NCI-H748 treated with DMSO at 0.1 percent for 48 hours (cell line): Measurements from ENCODE around the gene CA5A.
"Not testable (repeated sequence)": the region's sequence is repeated elsewhere in the genome, so short reads cannot be mapped to it uniquely, and the experiment has no call there.

ENCODE experiments used
- DNase-seq: peaks from one replicate; lab custom pipeline; 2025; lab: John Stamatoyannopoulos, UW

CA5A gene

DNA sequence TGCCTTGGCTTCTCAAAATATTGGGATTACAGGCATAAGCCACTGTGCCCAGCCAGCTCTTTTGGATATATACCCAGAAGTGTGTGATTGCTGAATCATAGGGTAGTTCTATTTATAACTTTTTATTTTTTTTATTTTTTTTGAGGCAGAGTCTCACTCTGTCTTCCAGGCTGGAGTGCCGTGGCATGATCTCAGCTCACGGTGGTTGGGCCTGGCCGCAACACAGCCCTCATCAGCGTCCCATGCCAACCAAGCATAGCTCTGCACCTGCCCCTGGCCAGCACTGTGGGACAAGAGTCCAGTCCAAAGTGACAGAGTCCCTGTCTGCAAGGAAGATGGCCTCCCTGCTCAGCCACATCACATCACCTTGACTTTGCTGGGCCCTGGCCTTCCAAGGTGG is 42.3 kb downstream of the CA5A start:
- DNase-seq: not testable (repeated sequence)

DNA sequence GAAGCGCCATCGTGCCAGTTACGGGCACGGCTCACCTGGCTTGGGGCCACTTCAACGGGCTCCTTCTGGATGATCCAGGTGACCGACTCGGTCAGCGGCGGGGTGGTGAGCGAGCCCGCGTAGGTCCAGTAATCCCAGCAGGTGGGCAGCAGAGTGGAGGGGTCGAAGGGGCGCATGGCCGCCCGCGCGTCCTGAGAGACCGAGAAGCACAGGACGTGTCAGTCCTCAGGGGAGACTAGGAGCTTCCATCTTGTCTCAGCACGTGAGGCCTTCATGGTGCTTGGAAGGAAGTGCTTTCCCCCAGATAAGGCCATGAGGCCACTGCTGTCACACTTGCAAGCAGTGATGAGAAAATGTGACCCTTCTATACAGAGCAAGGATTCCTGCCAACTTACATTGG is 44.6 kb downstream of the CA5A start:
- no peak for DNase-seq

DNA sequence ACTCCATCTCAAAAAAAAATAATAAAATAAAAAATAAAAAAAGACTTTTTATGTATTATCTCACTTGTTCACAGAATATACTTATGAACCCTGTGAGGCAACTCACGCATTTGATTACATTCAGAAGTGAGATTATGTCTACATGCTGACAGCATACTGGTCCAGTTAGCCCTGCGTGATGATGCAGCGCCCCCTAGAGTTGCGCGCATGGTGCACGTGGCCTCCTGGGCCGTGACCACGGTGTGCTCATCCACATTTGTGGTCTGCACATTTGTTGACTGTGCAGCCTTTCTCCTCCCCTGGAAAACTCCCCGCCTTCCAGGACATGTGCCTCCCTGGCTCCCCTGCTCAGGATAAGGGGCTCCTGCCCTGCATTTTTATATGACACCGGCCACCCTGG is 46.6 kb downstream of the CA5A start:
- not testable (repeated sequence) for DNase-seq

DNA sequence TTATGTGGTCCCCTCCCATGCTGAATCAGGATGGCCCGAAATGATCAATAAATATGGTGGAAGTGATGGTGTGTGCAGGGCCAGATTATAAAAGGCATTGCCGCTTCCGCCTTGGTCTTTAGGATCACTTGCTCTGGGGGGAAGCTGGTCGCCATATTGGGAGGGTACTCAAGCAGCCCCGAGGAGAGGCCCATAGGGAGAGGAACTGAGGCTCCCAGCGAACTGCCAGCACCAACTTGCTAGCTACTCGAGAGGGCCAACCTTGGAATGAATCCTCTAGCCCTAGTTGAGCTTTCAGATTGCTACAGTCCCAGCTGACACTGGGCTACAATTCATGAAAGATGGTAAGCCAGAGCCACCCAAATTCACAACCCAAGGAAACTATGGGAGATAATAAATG is 48.0 kb downstream of the CA5A start:
- not testable (repeated sequence) for DNase-seq

DNA sequence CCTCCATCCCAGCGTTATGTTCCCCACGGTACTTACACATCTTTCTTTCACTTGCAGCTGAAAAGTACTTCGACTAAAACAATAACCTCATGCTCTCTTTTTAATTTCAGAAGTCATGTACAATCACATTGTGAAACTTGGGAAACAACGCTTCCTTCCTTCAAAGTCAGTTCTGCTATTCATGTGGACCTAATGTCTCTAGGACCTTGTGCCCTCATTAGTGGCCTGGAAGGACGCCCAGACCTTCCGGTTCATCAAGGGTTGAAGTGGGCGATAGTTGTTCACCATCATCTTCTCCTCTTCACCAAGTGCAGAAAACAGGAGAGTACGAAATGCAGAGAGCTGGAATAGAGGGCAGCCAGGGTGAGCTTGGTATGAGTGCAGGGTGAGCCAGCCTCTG is 48.4 kb downstream of the CA5A start:
- DNase-seq: not testable (repeated sequence)

DNA sequence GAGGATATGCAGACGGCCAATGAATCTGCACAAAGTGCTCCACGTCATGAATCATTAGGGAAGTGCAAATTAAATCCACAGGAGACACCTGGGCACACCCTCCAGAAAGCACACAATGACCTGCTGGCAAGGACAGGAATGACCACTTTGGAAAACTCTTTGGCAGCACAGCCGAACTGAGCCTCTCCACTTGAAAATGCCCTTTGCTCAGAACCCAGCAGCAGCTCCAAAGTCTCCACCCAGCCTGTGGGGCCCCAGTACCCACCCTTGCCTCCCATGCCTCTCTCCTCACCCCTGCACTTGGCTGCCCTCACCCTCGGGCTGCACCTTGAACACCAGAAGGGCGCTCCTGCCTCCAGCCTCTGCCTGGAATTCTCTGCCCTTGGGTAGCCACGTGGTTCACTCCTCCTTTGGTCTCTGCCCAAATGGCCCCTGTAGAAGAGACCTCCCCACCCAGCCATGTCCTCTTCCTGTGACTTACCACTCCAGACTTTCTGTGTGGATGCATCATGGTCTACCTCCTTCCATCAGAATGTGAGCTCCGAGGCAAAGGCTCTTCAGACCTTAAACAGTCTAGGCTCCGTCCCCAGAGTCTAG is 50.9 kb downstream of the CA5A start:
- peak; percentile 2 for DNase-seq

DNA sequence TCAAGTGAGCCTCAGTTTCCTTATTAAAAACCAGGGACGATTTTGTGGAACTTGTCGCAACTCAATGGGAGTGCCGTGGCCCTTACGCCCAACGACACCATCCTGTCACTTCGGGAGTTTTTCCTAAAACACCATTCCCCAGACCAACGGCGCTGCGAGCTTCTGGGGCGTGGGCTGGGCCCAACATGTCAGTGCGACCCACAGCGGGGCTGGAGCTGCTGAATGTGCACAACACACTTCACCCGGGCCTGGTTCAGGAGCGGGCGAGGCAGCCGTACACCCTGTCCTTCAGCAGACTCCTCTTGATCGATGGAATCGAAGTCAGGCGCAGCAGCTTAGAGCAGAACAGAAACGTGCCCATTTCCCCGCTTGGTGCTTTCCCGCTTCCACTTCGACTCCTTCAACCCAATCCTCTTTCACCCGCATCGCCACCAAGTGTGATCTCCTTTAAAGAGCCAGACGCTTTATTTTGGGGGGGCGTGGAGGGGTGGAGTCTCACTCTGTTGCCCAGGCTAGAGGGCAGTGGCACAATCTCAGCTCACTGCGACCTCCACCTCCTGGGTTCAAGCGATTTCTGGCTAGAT is 53.8 kb downstream of the CA5A start:
- no peak for DNase-seq

DNA sequence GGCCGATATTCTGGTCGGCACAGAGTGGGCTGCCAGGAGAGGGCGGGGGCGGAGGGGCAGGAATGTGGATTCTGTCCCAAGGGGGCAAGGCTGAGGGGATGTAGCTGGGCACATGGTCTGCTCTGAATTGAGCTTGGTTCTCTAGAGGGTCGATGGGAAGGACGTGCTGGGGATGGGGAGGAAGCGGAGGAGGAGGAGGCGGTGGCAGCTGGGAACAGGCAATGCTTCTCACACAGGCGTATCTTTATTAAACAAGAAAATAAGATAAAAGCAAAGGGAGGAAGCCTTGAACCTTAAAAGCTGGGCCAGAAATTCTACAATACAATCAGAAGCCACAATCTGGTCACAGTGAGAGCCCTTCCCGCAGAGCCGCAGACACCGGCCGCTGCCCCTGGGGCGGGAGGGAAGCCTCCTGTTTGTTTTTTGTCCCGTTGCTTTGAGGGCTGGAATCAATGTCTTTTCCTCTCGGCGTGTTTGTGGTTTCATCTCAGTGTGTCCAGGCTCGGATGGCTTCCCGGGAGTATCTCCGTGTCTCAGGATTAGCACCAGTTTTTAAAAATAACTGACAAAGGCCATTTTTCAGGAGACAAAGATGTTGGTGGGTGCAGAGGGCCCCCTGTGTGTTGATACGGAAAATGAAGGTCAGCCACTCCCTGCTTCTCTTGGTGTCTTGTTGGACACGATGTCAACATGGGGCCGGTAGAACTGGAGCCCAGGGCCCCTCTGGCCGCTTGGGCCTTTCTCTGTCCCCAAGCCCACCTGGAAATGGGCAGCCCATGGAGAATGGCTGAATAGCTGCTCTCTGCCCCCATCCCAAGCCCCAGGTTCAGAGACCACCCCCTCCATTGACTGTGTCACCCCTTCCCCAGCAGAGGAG is 54.8 kb downstream of the CA5A start:
- no peak for DNase-seq

DNA sequence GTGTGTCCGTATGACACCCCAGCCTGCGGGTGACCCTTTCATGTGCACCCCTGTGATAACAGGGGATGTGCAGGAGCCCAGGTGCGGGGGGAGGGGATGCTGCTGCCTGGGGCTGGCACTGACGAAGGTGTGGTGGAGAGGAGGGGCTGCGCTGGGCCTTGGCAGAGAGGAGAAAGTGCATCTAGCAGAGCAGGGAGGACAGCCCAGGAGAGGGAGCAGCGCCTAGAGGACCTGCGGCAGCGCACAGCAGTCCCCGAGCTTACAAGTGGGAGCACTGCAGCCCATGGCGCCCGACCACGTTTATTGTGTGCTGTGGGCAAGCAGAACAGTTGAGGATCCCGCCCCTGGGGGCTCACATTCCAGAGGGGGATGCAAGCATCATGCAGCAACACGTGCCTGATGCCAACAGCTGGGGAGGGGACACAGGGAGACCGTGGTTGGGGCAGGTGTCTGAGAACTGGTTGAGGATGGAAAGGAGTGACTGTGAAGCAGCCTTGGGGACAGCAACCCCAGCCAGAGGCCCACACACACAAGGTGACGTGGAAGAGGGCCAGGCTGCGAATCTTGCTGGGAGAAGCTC is 56.1 kb downstream of the CA5A start:
- DNase-seq: no peak

DNA sequence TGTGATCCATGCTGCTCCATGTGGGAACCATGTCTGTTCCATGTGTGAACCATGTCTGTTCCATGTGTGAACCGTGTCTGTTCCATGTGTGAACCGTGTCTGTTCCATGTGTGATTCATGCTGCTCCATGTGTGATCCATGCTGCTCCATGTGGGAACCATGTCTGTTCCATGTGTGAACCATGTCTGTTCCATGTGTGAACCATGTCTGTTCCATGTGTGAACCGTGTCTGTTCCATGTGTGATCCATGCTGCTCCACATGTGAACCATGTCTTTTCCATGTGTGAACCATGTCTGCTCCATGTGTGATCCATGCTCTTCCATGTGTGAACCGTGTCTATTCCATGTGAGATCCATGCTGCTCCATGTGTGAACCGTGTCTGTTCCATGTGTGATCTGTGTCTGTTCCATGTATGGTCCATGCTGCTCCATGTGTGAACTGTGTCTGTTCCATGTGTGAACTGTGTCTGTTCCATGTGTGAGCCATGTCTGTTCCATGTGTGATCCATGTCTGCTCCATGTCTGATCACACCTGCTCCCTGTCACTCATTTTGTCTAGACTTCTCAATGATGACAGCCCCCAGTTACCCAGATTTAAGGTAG is 56.8 kb downstream of the CA5A start:
- DNase-seq: not testable (repeated sequence)

DNA sequence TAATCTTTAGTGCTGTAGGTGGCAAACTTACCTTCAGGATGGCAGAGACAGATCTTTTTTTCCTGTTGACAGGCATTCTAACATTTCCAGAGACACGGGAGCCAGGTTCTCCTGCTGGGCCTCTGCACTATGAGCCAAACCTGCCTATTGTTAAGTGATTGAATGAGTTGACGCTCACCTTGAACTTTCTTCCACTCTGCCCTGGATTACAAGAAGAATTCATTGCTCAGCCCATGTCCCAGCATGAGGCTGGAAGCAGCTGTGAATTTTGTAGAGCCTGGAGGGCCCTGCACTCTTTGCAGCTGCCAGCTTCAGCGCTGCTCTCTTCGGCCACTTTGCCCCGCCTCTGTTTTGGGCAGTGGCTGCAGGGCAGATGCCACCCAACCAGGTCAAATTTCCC is 57.6 kb downstream of the CA5A start:
- no peak for DNase-seq

DNA sequence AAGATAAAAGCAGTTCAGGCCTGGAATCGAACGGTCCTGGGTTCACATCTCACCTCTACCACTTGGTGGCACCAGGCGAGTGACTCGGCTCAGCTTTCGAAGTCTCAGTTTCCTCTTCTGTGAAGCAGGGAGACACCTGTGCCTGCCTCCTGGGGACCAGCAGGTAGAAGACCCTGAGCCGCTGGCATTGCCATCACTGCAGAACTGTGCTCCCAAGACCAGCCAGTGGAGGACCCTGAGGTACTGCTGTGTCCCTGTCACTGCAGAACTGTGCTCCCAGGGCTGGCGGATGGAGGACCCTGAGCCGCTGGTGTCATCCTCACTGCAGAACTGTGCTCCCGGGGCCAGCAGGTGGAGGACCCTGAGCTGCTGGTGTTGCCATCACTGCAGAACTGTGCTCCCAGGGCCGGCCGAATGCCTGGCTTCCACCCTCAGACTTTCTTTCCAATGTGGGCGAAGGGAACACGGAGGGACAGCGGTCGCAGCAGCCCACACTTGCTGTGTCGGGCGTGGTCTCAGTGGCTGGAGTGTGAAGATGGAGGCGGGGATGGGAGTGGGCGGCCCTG is 58.3 kb downstream of the CA5A start:
- no peak for DNase-seq

DNA sequence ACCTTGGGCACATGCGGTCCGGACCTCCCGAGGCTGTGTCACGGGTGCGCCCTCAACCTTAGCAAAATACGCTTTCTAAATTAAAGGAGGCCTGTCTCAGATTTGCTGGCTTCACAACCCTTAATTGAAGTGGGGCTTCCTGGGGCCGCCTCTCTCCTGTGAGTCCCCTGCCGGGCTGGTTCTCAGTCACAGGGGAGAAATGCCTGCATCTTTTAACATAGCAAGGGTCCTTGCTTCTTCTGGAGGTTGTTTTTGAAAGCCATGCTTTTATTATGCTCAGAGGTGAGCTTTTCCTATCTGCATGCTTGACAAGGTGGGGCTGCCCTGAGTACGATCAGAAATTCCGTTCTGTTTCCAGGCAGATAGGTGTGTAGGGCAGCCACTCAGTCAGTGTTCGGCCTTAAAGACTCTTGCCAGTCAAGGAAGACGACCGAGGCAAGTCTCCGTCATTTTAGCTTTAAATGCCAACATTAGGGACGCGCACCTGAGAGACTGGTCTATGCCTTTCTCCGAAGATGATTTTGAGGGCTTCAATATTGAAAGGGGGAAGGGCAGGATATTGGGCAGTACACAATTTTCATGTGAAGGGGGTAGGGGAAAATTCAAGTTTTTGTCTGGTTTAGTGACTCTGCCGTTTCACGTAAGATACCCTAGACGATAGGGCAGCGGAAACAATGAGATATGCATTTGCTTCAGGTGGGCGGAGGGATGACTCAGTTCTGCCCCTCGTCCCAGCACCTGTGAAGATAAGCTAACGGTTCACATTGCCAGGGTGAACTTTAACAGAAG is 61.5 kb downstream of the CA5A start:
- DNase-seq: no peak

DNA sequence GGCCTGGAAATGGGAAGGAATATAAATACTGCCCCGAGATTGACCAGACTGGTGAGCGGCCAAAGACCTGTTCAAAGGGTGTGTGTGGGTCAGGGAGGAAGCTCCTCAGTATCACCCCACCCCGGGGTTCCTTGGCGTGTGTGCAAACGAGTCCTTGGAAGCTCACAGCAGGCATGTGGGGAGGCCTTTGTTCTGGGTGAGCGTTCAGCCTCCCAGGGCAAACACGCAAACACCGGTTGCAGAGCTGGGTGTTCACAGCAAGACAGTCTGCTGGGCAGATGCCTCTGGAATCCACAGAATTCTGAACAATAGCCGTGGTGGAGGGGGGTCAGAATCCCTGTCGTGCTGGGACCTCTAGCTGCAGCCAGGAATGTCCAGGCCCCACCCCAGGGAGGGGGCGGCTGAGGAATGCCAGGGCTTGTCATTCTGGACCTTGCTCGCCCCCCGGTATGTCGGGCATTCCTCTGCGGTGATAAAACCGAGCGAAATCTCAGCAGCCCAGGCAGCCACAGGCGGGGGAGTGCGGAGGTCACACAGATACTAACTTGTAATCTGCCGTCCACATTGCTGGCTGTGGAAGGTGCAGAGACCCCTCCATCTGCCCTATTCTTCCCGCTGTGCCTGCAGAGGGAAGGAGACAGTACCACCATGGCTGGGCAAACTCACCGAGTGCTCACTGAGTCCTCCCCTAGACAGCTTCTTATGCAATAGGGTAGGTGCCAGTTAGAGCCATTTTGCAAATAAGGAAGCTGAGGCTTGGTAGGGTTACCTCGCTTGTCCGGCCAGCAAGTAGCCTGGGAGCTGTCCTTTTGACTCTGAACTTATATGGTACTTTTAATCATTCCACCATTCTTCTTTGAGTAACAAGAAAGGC is 65.7 kb downstream of the CA5A start:
- DNase-seq: not testable (repeated sequence)

DNA sequence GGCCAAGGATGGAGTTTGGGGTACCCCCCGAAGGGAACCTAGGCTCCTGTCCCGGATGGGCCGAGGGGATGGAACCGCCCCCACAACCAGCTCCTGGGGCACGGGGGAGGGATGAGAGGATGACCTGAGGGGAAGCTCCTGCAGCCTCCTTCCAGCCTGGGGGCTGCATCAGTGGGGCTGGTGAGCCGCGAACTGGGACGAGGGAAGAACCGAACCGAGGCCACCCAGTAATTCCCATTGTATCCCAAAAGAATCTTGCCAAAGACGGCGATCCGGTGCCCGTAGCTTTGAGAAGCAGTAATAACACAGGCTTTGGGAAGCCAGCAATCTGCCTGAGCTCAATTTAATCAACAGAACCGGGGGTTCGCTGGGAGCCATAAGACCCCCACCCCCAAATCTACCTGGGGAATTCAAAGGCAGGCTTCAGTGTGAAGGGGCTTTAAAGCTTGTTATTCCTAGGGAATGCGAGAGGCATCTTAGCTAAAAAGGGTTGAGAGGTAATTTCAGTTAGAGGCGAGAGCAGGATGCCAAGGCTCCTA is 66.4 kb downstream of the CA5A start:
- not testable (repeated sequence) for DNase-seq

DNA sequence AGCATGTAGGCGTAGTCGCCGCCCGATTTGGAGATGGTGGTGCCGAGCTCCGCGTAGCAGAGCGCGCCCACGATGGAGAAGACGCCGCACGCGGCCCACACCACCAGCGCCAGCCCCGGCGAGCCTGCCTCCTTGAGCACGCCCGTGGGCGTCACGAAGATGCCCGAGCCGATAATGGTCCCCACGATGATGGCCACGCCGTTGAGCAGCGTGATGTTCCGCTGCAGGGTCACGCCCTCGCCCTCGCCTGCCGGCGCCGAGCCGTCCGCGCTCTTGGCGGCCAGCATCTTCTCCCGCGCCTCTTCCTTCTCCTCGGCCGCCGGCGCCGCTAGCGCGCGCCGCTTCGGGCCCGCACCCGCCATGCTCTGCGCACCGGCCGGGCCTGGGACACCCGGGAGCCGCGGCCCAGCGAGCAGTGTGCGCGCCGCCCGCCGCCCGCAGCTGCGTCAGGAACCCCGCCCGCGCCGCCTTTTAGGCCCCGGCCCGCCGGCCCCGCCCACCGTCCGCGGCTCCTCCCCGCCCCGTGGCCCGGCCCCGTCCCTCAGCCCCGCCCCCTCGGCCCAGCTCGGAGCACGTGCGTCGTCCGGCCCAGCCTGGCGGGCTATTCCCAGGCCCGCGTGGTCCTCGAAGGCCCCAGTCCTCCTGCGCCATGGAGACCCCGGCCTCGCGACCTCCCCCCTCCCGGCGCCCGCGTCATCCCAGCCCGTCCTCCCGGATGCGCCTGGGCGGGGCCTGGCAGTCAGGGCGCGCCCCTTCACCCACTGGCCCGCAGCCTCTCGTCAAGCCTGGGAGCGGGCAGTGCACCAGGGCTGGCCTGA is 67.1 kb downstream of the CA5A start, which contains the start of gene SLC7A5:
Gene SLC7A5, minus strand, starts transcription at position 447 of the 818 bp plus-strand sequence. Its CDS starts 85 bp downstream, at position 362.
- not testable (repeated sequence) for DNase-seq

DNA sequence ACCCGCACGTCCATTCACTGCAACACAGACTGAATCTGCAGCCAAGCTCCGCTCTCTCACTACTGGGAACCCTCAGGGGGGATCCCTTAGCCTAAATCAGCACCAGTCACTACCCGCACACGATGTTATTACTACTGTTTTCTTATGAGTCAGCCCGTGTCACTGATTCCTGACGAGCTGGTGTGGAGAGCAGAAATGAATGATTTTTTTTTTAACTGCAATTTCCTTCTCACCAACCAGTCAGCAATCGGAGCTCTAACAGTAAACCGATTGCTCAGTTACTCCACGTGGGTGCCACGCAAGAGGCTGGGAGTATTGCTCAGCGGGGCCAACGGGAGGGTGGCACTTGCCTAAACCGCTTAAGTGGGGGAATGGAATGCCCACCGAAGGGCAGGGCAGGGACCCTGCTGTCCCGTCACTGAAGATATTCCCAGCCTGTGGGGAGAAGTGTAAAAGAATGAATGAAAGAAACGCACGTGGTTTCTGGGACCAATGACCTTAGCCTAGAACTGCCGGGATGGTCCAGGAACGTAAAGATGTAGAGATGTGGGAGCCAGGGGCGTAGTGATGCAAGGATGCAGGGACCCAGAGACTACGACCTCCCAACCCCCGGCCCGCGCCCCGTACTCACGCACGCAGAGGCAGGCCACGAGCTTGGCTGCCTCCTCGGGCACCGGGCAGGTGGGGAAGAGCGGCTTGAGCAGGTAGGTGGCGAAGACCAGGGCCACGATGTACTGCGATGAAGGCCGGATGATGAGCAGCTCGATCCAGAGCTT is 67.9 kb downstream of the CA5A start:
- DNase-seq: not testable (repeated sequence)

DNA sequence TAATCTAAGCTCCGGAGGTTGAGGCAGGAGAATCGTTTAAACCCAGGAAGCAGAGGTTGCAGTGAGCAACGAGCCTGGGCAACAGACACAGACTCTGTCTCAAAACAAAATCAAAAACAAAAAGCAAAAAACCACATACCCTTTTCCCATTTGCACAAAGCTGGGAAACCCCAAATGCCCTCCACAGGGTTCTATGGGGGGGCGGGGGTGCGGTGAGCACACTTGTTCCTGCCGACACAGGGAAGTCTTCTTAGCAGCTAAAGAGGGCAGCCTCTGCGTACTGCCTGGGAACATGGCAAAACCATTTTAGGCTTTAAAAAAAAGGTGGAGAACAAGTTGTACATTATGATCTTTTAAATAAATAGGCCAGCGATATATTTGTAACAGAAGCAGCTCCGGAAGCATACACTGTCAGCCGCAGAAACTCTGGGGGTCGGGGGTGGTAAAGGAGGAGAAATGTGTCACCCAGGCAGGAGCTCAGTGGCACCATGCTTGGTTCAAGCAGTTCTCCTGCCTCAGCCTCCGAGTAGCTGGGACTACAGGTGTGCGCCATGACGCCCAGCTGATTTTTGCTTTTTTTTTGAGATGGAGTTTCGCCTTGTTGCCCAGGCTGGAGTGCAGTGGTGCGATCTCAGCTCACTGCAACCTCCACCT is 70.3 kb downstream of the CA5A start:
- DNase-seq: not testable (repeated sequence)
